Measurements from ENCODE around the gene RBMS2. TPM values are rescaled to one million over a fixed set of nuclear protein-coding genes. Genes with fewer than 3 reads are reported as not detected.
A peak's percentile ranks its signal among the peaks of the same experiment; 100 is the strongest.

RBMS2 gene
- total RNA-seq, 1 experiment from 2014 or later: 7.1 TPM

GRCh38 chr12:56581418-56582145 is 60.0 kb downstream of the RBMS2 start:
- no peak for DNase-seq (ENCODE audit: low spot score)

DNA sequence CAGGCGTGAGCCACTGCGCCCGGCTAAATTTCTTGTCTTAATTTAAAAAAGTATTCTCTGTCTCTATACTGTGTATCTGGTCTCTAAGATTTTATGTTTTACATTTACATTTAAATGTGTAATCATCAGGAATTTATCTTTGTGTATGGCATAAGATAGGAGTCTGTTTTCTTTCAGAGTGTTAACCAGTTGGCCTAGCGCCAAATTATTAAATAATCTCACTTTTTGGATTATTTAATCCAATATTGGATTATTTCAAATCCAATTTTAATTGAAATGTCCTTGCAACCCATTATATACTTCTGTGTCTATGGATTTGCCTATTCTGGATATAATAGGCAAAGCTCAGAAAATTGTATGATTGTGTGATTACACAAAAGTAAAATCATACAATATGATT is 63.5 kb downstream of the RBMS2 start:
- no peak for DNase-seq (ENCODE audit: low spot score)

GRCh38 chr12:56589783-56590182 is 68.2 kb downstream of the RBMS2 start:
- no peak for DNase-seq (ENCODE audit: low spot score)

DNA sequence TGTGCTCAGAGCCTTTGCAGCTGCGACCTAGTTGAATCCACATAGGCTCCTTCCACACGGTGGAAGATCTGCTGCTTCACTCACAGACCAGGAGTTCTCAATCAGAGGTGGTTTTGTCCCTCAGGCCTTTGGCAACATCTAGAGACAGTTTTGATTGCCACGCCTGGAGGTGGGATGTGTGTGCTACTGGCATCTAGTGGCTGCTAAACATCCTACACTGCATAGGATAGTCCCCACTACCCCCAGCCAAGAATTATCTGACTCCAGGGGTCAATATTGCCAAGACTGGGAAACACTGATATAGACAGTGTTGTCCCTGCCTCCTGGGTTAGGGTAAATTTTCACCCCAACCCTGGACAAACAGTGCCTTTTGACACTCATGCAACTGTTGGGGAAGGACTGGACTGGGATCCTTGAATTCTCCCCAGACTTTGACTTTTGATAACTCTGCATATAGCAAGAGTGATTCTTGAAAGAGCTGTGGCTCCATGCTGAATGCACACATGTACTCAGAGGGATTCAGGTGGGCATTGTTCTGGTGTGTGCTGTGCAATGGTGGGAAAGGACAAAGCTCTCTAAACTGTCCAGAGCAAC is 68.7 kb downstream of the RBMS2 start:
- DNase-seq (ENCODE audit: low spot score): peak; percentile 49

DNA sequence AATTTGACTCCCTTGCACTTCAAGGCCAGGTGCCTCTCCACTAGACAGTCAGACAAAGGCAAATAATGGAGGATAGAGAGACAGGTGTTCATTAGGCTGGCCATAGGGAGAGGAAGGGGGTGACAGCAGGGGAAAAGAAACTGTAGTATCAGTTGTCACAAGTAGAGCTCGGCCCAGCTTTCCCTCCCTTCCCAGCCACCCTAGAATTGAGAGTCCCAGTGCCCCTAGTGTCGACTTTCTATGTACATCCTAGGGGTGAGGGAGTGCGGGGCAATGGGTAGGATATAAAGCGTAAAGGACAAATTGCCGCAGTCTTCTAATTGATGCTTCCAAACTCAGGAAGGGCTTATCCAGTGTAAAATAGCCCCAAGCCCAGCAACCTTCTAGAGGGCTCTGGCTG is 69.5 kb downstream of the RBMS2 start:
- DNase-seq (ENCODE audit: low spot score): no peak

- no peak for DNase-seq (ENCODE audit: low spot score)
Observed at GRCh38 chr12:56591961-56592360, 70.3 kb downstream of the RBMS2 start.

GRCh38 chr12:56593909-56594621 is 72.4 kb downstream of the RBMS2 start:
- peak; percentile 77 for DNase-seq (ENCODE audit: low spot score)

DNA sequence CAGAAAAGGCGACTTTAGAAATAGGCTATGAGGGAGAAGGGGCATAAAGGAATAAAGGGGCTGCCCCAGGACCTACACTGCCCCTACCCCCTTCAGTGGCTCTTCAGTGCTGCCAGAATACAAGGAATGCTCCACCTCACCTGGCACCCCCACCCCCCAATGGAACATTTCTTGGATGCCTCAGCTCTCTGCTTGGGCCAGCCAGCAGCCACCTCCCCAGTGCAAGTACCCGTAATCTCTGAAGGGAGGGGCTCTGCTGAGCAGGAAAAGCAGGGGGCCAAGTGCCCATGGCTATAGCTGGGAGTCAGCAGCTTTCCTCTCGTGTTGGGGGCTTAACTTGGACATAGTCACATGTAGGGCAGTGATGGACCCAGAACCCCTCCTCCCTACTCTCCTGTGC is 75.2 kb downstream of the RBMS2 start:
- no peak for DNase-seq (ENCODE audit: low spot score)

- DNase-seq (ENCODE audit: low spot score): no peak
Observed at GRCh38 chr12:56599041-56599440, 77.4 kb downstream of the RBMS2 start.

DNA sequence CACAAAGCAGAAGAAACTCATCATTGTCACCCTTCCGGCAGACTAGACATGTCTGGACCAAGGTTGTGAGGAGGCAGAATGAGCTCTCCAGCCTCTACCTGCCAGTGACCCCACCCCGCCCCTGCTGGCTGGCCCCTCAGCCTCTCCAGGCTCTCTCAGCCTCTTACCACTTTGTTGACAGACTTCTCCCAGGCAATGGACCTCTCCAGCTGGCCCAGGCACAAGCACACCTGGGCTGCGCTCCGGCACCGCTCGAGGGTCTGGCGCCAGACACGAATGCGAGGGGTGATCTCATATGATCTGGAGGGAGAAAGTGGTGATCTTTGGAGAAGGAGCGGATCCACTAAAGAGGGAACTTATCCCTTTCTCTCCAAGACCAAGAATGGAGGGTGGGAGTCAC is 78.2 kb downstream of the RBMS2 start:
- DNase-seq (ENCODE audit: low spot score): no peak

GRCh38 chr12:56600753-56601152 is 79.1 kb downstream of the RBMS2 start:
- DNase-seq (ENCODE audit: low spot score): no peak

DNA sequence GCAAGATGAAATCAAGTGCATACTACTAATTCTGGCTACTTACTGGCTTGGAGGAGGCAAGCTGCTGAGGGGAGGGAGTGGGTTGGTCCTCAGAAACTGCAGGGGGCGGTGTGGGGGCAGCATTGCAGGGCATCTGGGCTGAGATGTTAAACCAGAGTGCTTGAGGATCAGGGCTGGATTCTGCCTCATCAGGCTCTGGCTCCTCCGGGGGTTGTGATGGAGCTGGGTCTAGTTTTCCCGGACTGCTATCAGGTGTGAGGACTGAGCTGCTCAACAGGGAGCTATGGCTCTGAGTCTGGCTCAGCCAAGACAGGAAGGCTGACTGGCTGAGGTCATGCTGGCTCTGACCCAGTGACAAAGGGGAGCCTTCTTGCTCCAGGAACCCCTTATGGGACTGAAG is 79.9 kb downstream of the RBMS2 start:
- DNase-seq (ENCODE audit: low spot score): peak; percentile 19

DNA sequence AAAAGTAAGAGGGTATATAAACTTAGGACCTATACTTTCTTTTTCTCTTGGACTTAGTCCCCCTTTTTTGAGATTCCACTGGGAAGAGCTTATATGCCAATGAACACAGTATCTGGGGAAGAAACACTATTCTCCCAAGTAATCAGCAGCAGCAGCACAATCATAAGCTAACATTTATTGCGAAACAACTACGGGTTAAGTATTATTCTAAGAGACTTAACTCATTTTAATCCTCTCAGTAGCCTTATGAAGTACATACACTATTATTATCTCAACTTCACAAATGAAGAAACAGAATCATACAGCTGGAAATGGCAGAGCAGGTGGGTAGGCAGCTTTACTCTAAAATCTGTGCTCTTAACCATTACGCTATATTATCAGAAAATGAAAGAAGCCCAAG is 80.6 kb downstream of the RBMS2 start:
- no peak for DNase-seq (ENCODE audit: low spot score)

- DNase-seq (ENCODE audit: low spot score): no peak
Observed at GRCh38 chr12:56604355-56604754, 82.7 kb downstream of the RBMS2 start.

- no peak for DNase-seq (ENCODE audit: low spot score)
Observed at GRCh38 chr12:56614627-56615026, 93.0 kb downstream of the RBMS2 start.

DNA sequence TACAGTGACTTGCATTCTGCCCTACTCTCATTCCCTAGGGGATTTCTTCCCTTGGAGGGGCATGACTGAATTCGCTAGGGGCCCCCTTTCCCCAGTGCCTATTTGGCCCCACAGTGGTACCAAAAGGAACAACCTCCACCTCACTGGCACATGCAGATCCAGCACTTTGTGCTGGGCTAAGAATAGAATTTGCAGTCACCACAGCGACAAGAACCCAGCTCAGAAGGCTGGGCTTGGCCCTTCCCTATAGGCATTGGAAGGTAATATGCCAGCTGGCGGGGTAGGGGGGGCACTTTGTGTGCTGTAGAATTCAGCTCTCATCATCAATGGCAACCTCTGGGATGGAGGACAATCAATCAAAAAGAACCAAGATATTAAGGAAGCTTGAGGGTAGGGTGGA is 94.6 kb downstream of the RBMS2 start:
- no peak for DNase-seq (ENCODE audit: low spot score)

DNA sequence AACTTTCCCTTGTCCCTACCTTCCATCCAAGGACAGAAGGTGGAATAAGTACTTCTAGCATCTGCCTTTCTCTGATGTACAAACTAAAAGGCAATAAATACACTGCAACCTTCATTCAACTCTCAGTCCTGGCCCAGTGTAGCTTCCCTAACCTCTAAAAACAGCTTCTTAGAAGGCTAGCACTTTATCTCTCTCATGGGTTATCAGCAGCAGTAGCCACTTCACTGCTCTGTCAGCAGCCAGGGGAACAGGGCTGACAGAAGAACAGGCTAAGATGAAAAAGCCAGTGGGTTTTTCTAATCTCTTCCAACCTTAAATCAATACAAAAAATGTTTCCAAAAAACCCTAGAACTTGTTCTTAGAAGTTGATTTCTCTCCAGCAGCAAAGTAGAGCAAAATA is 95.3 kb downstream of the RBMS2 start:
- DNase-seq (ENCODE audit: low spot score): no peak

DNA sequence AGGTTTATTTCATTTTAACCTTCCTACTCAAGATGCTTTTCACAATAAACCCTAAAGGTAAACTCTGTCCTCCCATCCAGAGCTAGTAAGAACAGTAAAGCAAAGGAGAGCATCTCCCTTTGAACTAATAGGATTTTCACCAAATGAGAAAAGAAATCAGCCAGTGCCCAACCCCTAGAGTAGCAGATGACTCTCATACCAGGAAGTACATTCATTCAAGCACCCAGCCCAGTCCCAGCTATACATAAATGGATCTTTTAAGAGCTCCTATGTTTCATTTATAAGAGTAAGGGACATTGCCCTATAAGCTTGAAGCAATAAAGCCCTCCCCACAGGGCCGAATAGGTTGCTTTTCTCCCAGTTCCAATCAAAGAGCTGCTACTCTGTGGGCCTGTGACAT is 100.9 kb downstream of the RBMS2 start:
- DNase-seq (ENCODE audit: low spot score): no peak

- DNase-seq (ENCODE audit: low spot score): no peak
Observed at GRCh38 chr12:56626701-56627100, 105.1 kb downstream of the RBMS2 start.

DNA sequence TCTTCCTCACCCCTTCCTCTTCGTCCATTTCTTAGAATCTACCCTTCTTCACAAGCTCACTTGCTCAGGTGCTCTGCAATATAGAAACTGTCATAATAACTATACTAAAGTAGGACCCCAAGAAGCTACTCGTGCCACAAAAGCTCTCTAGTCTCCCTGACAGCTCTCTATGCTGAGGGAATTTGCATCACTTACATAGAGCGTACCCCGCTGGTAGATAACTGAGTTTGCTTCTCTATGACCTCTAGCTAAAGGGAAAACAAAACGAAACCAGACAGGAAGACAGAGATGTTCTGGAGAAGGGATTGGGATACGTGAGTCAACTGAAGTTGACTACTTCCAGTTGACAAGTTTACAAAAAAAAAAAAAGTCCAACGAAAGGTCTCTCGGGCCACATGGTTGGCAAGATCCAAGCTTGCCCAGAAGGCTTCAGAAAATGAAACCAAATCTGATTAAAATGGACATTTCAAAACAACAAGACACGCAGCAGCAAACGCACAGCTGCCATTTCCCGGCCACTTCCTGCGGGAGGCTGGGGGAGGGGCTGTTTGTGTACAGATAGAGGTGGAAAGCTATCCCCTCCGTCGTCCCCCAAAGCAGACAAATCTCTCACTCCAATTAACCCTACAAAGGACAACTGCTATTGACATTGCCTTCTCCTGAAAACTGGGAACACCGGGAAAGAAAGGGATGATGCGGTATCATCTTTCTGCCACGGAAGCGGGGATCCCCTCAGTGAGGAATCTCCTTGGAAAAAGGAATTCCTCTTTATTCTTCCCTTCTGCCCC is 107.2 kb downstream of the RBMS2 start:
- DNase-seq (ENCODE audit: low spot score): peak; percentile 33

DNA sequence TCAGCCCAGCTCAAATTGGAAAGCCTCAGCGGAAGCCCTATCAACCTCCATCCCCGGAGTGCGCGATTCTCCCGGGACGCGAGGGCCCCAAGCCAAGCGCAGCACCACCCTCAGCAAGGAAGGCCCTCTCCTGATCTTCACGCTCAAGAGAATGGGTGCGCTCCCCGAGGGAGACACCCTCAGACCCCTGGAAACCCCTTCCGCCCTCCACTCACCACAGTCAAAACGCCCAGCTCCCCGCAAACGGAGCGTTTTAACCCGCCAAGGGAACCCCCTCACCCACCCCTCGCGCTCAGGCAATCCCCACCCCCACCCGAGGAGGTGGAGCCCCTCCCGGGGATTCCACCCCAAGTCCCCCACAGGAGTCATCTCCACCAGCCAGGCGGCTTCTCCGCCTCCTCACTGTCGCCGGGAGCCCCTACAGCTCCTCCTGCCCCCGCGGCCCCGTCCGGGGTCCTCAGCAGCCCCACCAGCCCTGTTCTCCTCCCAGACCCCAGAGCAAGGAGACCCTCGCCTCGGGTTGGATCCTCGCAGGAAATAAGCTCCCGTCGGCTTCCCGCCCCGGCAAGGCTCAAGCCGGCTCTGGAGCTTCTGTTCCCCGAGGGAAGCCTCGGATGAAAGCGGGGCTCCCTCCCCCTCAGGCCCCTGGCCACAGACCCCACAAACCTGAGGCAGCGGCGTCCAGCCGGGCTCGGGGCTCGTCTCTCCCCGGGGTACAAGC is 108.0 kb downstream of the RBMS2 start:
- DNase-seq (ENCODE audit: low spot score): peak; percentile 22
